Smooth muscle cell (in vitro differentiated cells): ENCODE data around the gene ITPK1. TPM values are rescaled to one million over a fixed set of nuclear protein-coding genes. Genes with fewer than 3 reads are reported as not detected.

Source experiments
- DNase-seq: peaks from one replicate; lab custom pipeline; 2025; ENCODE audit not compliant: unreplicated experiment; lab: John Stamatoyannopoulos, UW
- H2AFZ ChIP-seq: fragments of 200-600 bp; sonication (generic); 2 replicates; pipeline ENCODE4 v1.6.0; 2016; ENCODE audit warnings: antibody characterized with exemption, low read depth, mild to moderate bottlenecking
- H3F3A ChIP-seq: fragments of 200-600 bp; sonication (generic); 2 replicates; pipeline ENCODE4 v1.6.0; 2017; ENCODE audit warnings: antibody characterized with exemption, low read depth
- H3K27ac ChIP-seq: fragments of 200-600 bp; sonication (generic); 2 replicates; pipeline ENCODE4 v1.5.1; 2016; ENCODE audit warnings: low read depth, mild to moderate bottlenecking
- H3K27me3 ChIP-seq: fragments of 200-600 bp; sonication (generic); 2 replicates; pipeline ENCODE4 v1.6.1; 2016; ENCODE audit warnings: low read depth, mild to moderate bottlenecking
- H3K36me3 ChIP-seq: fragments of 200-600 bp; sonication (generic); 2 replicates; pipeline ENCODE4 v1.5.1; 2016; ENCODE audit warnings: low read depth
- H3K4me1 ChIP-seq: fragments of 200-600 bp; sonication (generic); 2 replicates; pipeline ENCODE4 v1.5.1; 2016; ENCODE audit warnings: low read depth
- H3K4me2 ChIP-seq: fragments of 200-600 bp; sonication (generic); 2 replicates; pipeline ENCODE4 v1.6.0; 2016; ENCODE audit warnings: mild to moderate bottlenecking
- H3K4me3 ChIP-seq: fragments of 200-600 bp; sonication (generic); 2 replicates; pipeline ENCODE4 v1.5.1; 2016; ENCODE audit warnings: mild to moderate bottlenecking
- H3K79me2 ChIP-seq: fragments of 200-600 bp; sonication (generic); 2 replicates; pipeline ENCODE4 v1.6.0; 2016; ENCODE audit warnings: low read depth, mild to moderate bottlenecking
- H3K9ac ChIP-seq: fragments of 200-600 bp; sonication (generic); 2 replicates; pipeline ENCODE4 v1.6.0; 2016; ENCODE audit warnings: low read depth
- H3K9me3 ChIP-seq: fragments of 200-600 bp; sonication (generic); replicated peaks from 2 replicates; pipeline ENCODE4 v1.5.1; 2016; ENCODE audit warnings: low read depth
- H4K20me1 ChIP-seq: fragments of 200-600 bp; sonication (generic); 2 replicates; pipeline ENCODE4 v1.6.0; 2016; ENCODE audit warnings: low read depth
- CTCF ChIP-seq: fragments of 200-600 bp; sonication (generic); IDR thresholded peaks from 2 replicates; pipeline ENCODE4 v1.5.1; 2017; ENCODE audit warnings: borderline replicate concordance, mild to moderate bottlenecking, antibody characterized with exemption; ENCODE audit not compliant: insufficient read depth, poor library complexity, severe bottlenecking
- WGBS: methylation state at CpG from one replicate; pipeline ENCODE4 v1.1.7; 2016; ENCODE audit warnings: low lambda C conversion rate; 5-methylcytosine and 5-hydroxymethylcytosine counted together
- polyA plus RNA-seq: library from polyadenylated mRNA; unstranded; fragments of >200 nt; fragmentation: Nextera tagmentation; extraction: Ambion mirVana; gene quantifications from 2 replicates; pipeline ENCODE4 v1.2.1, GENCODE V29; 2016
- total RNA-seq: library from RNA; depleted of rRNA; stranded (reverse); fragments of >200 nt; gene quantifications from 2 replicates; pipeline ENCODE4 v1.2.3, GENCODE V29; 2014

ITPK1 gene
- total and polyA plus RNA-seq, 2 experiments from 2014 or later = 9.2 to 14.2 TPM

DNA sequence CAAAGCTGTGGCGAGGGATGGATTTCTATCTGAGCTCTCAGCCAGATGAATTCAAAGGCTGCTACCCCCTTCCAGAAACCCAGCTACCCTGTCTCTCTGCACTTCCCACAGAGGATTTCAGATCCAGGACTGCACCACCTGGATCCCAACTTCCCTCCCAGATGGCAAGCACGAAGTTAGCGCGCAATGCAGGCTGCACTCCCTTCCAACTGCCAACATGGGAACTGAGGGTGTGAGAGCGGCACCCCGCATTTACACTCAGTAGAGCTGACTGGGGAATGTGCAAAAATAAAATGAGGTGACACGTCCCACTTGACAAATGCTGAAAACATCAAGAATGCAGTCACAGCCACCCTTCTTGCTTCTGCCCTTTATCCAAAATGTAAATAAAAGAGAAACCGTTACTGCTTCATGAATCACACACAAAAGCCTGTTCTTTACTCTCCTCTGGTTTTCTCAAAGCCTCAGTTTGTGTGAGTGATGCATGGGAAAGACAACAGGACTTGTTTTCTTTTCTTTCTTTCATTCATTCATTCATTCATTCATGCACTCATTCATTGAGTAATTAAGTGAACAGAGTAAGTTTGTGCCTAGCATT, 85.7 kb downstream of the ITPK1 start:
- H4K20me1 ChIP-seq = peaks cover 40% of the 10 kb centered on the region
- no peaks in the 10 kb centered on the region for H3K27me3 ChIP-seq
- H3K4me3 ChIP-seq = no peak overlapping the region
- no peak for TF ChIP-seq CTCF
- no peak overlapping the region for H3K27ac ChIP-seq
- H3K9me3 ChIP-seq = no peaks in the 10 kb centered on the region
- no peaks in the 10 kb centered on the region for H3F3A ChIP-seq
- H3K4me2 ChIP-seq = no peak overlapping the region
- no peaks in the 10 kb centered on the region for H3K36me3 ChIP-seq
- 77% methylated on average over 8 of the region's 8 CpGs for WGBS
- H2AFZ ChIP-seq = no peak overlapping the region
- H3K4me1 ChIP-seq = peaks cover 8% of the 10 kb centered on the region
- DNase-seq = no peak
- no peak overlapping the region for H3K9ac ChIP-seq
- H3K79me2 ChIP-seq = no peaks in the 10 kb centered on the region

- Histone ChIP-seq H3F3A (no peaks in the 10 kb centered on the region), H3K36me3 (no peaks in the 10 kb centered on the region), H3K9me3 (no peaks in the 10 kb centered on the region), H2AFZ (no peak overlapping the region), H3K4me1 (peaks cover 8% of the 10 kb centered on the region), H3K9ac (no peak overlapping the region), H3K79me2 (no peaks in the 10 kb centered on the region), H4K20me1 (peaks cover 38% of the 10 kb centered on the region), H3K27ac (no peak overlapping the region), H3K27me3 (no peaks in the 10 kb centered on the region), H3K4me3 (no peak overlapping the region), H3K4me2 (no peak overlapping the region)
- DNase-seq = no peak
- WGBS = 93% methylated on average over 5 of the region's 5 CpGs
- no peak for TF ChIP-seq CTCF
These were observed 86.3 kb downstream of the ITPK1 start for GRCh38 chr14:93029417-93029816.

DNA sequence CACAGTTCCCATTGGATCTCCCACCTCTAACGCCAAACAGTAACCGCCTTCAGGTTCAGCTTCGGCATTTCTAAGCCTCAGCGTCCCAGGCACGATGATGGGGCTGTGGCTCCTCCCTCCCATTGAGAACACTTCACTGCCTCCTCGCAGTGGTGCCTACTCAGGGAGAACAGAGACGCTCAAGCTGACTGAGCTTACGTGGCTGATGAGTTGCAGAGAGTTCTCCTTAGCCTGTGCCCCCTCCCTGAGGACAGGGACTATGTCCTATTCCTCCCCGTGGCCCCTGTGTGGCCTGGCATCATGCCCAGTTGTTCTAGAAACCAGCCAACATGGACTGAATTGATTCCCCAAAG, 87.0 kb downstream of the ITPK1 start:
- no peak overlapping the region for H2AFZ ChIP-seq
- whole genome bisulfite sequencing = 91% methylated on average over 9 of the region's 9 CpGs
- peaks cover 8% of the 10 kb centered on the region for H3K4me1 ChIP-seq
- H3K79me2 ChIP-seq = no peaks in the 10 kb centered on the region
- H3K4me3 ChIP-seq = no peak overlapping the region
- no peak for DNase-seq
- no peak overlapping the region for H3K27ac ChIP-seq
- no peaks in the 10 kb centered on the region for H3K9me3 ChIP-seq
- TF ChIP-seq CTCF = no peak
- H3K36me3 ChIP-seq = no peaks in the 10 kb centered on the region
- H3K4me2 ChIP-seq = no peak overlapping the region
- H3F3A ChIP-seq = no peaks in the 10 kb centered on the region
- H4K20me1 ChIP-seq = peaks cover 33% of the 10 kb centered on the region
- no peaks in the 10 kb centered on the region for H3K27me3 ChIP-seq
- H3K9ac ChIP-seq = no peak overlapping the region
